Right atrium auricular region (tissue), 2 donors: ENCODE data around the gene FRAS1. TPM values are rescaled to one million over a fixed set of nuclear protein-coding genes. Genes with fewer than 3 reads are reported as not detected.

ENCODE experiments used
- DNase-seq: peaks from one replicate; pipeline ENCODE4 v3.0.0-alpha.2; 2019; ENCODE audit warnings: low spot score
- H3K27ac ChIP-seq, 2 donors: fragments of 200-600 bp; sonication (generic); 1 replicate in 1 of 2; 2 replicates in 1 of 2; pipeline ENCODE4 v1.5.1; 2016 to 2019
- H3K27me3 ChIP-seq, 2 donors: fragments of 200-600 bp; sonication (generic); one replicate each; pipeline versions ENCODE4 v1.5.1 to v1.6.0; 2017 to 2019
- H3K36me3 ChIP-seq: fragments of 200-600 bp; sonication (generic); one replicate; pipeline ENCODE4 v1.5.1; 2016
- H3K4me1 ChIP-seq, 2 donors: fragments of 200-600 bp; sonication (generic); one replicate each; pipeline versions ENCODE4 v1.5.1 to v1.6.0; 2017 to 2019
- H3K4me3 ChIP-seq, 2 donors: fragments of 200-600 bp; sonication (generic); 1 replicate in 1 of 2; 2 replicates in 1 of 2; pipeline ENCODE4 v1.5.1; 2017 to 2019; ENCODE audit warnings: mild to moderate bottlenecking in 1 of 2, moderate library complexity in 1 of 2
- H3K9me3 ChIP-seq, 2 donors: fragments of 200-600 bp; sonication (generic); one replicate each; pipeline ENCODE4 v1.5.1; 2019
- total RNA-seq, 2 donors: library from RNA; depleted of rRNA; stranded (reverse); fragments of >200 nt; gene quantifications; one replicate each; pipeline ENCODE4 v1.1.0, GENCODE V29; 2016
- TF ChIP-seq, protein P1 (sequence below), 2 donors: fragments of 200-600 bp; sonication (generic); IDR thresholded peaks; one replicate each; pipeline ENCODE4 v1.5.1; 2019; ENCODE audit warnings: antibody characterized with exemption in 2 of 2

FRAS1 gene
- total RNA-seq, 2 donors from 2014 or later = 5.8 to 12.9 TPM

DNA sequence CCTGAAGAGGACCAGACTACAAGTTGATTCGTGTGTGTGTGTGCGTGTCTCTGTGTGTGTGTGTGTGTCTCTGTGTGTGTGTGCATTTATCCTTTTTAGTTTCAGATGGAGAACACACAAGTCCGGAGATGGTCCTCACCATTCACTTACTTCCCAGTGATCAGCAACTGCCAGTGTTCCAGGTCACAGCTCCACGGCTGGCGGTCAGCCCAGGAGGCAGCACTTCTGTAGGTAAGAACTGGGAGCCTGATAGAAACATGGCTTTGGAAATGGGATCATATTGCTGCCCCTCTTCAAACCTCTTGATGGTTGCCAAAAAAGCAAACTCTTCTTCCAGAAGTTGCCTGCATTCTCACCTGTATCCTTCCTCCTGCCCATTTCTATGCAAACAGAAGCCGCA is 371.9 kb downstream of the FRAS1 start:
- H3K9me3 ChIP-seq = no peaks in the 10 kb centered on the region

DNA sequence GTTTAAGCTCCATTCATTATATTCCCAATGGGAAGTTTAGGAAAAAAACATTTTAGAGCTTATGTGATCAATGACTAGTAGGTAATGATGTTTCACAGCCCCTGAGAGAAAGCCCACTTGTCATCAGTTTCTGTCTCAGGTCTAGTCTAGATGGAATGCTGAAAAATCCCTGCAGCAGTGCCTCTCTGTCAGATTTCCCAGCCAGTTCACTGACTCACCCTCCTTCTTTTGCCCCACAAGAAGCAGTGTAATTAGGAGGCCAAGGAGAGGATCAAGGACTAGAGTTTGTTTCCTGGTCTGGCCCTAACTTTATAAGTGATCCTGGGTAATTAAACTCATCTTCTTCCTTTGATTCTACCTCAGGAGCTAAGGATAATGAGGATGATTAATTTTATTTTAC is 375.8 kb downstream of the FRAS1 start:
- Histone ChIP-seq H3K36me3 (no peaks in the 10 kb centered on the region), H3K4me3 (no peak overlapping the region), H3K4me1 (no peaks in the 10 kb centered on the region), H3K9me3 (no peaks in the 10 kb centered on the region), H3K27me3 (no peaks in the 10 kb centered on the region), H3K27ac (no peak overlapping the region)
- TF ChIP-seq, protein P1, sequence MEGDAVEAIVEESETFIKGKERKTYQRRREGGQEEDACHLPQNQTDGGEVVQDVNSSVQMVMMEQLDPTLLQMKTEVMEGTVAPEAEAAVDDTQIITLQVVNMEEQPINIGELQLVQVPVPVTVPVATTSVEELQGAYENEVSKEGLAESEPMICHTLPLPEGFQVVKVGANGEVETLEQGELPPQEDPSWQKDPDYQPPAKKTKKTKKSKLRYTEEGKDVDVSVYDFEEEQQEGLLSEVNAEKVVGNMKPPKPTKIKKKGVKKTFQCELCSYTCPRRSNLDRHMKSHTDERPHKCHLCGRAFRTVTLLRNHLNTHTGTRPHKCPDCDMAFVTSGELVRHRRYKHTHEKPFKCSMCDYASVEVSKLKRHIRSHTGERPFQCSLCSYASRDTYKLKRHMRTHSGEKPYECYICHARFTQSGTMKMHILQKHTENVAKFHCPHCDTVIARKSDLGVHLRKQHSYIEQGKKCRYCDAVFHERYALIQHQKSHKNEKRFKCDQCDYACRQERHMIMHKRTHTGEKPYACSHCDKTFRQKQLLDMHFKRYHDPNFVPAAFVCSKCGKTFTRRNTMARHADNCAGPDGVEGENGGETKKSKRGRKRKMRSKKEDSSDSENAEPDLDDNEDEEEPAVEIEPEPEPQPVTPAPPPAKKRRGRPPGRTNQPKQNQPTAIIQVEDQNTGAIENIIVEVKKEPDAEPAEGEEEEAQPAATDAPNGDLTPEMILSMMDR (IDR thresholded peaks at IDR 0.05) = no peak
- no peak for DNase-seq

More for the DNA sequence above, 371.9 kb downstream of the FRAS1 start:
- Histone ChIP-seq H3K4me1 (no peaks in the 10 kb centered on the region), H3K27ac (no peak overlapping the region), H3K36me3 (no peaks in the 10 kb centered on the region), H3K4me3 (no peak overlapping the region), H3K27me3 (no peaks in the 10 kb centered on the region)
- no peak for DNase-seq
- TF ChIP-seq, protein P1 (IDR thresholded peaks at IDR 0.05) = no peak

DNA sequence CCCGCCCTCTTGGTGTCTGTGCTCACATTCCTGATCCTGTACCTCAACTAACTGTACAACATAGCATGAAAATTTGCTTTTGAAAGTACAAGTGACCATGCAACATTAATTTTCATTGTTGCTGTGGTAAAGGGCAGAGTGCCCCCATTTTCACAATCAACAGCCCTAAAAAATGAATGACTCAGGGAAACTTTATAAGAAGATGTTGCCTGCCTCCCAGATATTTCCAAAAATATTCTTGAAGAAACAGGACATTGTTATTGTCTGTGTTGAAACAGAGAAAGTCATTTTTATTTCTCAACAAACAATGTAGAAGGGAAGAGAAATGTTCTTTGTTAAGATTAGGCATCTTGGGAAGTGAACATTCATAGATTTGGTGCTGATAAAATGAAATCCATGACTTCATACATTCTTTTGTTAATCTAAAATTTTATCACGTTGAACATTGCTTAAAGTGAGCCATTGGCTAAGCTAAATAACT is 380.5 kb downstream of the FRAS1 start:
- no peaks in the 10 kb centered on the region for H3K27me3 ChIP-seq
- TF ChIP-seq, protein P1 (IDR thresholded peaks at IDR 0.05) = no peak
- H3K4me1 ChIP-seq = no peaks in the 10 kb centered on the region
- no peak for DNase-seq
- peaks cover 6% of the 10 kb centered on the region for H3K36me3 ChIP-seq
- H3K27ac ChIP-seq = no peak overlapping the region
- no peak overlapping the region for H3K4me3 ChIP-seq
- H3K9me3 ChIP-seq = no peaks in the 10 kb centered on the region

DNA sequence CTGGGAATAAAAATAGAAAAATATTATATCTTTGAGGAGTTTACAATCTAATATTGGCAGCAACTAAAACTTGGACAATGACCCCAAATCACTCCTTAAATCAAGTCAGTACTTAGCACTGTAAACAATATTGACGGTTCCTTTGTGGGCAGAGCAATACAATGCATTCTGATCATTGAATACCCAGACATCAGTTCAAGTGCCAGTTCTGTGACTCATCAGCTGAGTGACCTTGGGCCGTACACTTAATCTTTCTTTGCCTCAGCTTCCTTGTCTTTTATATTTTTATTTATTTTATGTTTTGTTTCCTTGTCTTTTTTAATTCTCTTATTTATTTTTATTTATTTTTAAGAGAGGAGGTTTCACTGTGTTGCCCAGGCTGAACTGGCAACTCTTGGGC is 382.2 kb downstream of the FRAS1 start:
- Histone ChIP-seq H3K9me3 (no peaks in the 10 kb centered on the region), H3K4me3 (no peak overlapping the region), H3K4me1 (no peaks in the 10 kb centered on the region), H3K27me3 (no peaks in the 10 kb centered on the region), H3K36me3 (peaks cover 6% of the 10 kb centered on the region), H3K27ac (no peak overlapping the region)
- TF ChIP-seq, protein P1 (IDR thresholded peaks at IDR 0.05) = no peak
- no peak for DNase-seq

DNA sequence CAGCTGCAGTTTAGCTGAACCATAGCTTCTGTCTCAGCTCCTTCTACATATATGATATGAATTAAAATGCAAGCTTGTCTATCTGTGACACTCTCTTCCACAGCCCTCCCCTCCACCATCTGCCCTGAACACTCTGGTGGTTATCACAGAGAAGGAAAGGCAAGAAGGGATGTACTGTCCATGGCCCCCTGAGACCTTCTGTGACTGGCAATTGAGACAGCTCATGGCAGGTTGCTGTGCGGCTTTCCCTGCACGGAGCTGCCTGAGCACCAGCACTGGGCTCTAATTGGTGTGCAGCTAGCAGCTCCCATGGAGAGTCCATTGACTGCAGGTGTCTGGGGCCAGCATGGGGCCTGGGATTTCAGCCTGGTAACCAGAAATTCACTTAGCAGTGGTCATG is 384.6 kb downstream of the FRAS1 start:
- H3K27me3 ChIP-seq = no peaks in the 10 kb centered on the region
- no peak overlapping the region for H3K27ac ChIP-seq
- no peak overlapping the region for H3K4me3 ChIP-seq
- no peak for DNase-seq
- no peaks in the 10 kb centered on the region for H3K4me1 ChIP-seq
- peaks cover 6% of the 10 kb centered on the region for H3K36me3 ChIP-seq
- TF ChIP-seq, protein P1 (IDR thresholded peaks at IDR 0.05) = no peak
- H3K9me3 ChIP-seq = no peaks in the 10 kb centered on the region

DNA sequence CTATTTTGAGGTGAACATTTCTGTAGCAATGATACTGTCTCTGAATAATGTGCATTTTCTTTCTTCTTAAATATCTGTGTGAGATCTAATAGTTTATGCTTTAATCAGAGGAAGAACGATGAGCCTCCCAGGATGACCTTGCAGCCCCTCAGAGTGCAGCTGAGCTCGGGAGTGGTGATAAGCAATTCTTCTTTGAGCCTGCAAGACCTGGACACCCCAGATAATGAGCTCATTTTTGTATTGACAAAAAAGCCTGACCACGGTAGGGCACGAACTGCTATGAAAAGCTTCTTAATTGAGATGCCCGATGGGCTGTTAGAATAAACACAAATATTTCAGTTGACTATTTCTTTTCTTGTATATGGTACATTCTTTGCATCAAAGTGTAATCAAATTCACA is 389.5 kb downstream of the FRAS1 start:
- no peak for DNase-seq

More for the DNA sequence above, 389.5 kb downstream of the FRAS1 start:
- no peak overlapping the region for H3K4me3 ChIP-seq
- no peak overlapping the region for H3K27ac ChIP-seq
- no peaks in the 10 kb centered on the region for H3K36me3 ChIP-seq
- H3K4me1 ChIP-seq = no peaks in the 10 kb centered on the region
- no peaks in the 10 kb centered on the region for H3K27me3 ChIP-seq
- TF ChIP-seq, protein P1 (IDR thresholded peaks at IDR 0.05) = no peak
- H3K9me3 ChIP-seq = no peaks in the 10 kb centered on the region
